ENCODE data around the gene ADGRV1.

DNA sequence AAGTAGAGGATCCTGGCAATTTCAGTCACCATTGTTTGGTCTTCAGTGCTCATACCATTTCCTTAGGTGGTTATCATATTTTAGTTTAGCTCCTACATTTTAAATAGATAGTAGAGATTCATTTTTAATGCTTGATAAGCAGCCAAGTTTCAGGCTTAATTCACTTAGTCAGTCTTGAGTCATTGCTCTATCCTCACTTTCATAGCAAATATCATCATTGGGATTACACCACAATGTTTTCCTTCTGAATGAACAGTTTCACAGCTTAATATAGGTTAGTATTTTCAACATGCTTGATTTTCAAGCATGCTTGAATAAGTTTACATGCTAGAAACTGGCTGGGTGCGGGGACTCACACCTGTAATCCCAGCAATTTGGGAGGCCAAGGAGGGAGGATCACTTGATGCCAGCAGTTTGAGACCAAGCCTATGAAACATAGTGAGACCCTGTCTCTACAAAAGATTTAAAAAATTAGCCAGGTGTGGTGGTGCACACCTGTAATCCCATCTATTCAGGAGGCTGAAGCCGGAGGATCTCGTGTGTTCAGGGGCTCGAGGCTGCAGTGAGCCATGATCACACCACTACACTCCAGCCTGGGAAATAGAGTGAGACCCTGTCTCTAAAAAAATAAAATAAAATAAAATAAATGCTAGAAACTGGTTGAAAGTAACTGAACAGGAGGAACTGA, 339.9 kb downstream of the ADGRV1 start:
- TF ChIP-seq ZNF274 (IDR thresholded peaks at IDR 0.05; ENCODE audit: low read depth, low read length) (no peak), YY1 (IDR thresholded peaks at IDR 0.05; ENCODE audit: insufficient read depth, insufficient read length) (no peak)
